GM06990 (cell line): ENCODE measurements around the gene GSE1.

Experiments
- DNase-seq: peaks from one replicate; pipeline ENCODE4 v3.0.0-alpha.2; 2011; ENCODE audit not compliant: insufficient read length; ENCODE audit errors: extremely low read depth
- H3K27me3 ChIP-seq: replicated peaks from 2 replicates; pipeline ENCODE4 v1.6.0; 2011; ENCODE audit warnings: low read length; ENCODE audit not compliant: control insufficient read depth, insufficient read depth
- H3K36me3 ChIP-seq: 2 replicates; pipeline ENCODE4 v1.5.1; 2011; ENCODE audit warnings: low read length; ENCODE audit not compliant: control insufficient read depth, insufficient read depth
- H3K4me3 ChIP-seq: replicated peaks from 2 replicates; pipeline ENCODE4 v1.5.1; 2011; ENCODE audit warnings: low read depth, mild to moderate bottlenecking, control low read depth, low read length
- CTCF ChIP-seq: IDR thresholded peaks from 2 replicates; pipeline ENCODE4 v1.5.1; 2011; ENCODE audit warnings: low read length, control low read depth, mild to moderate bottlenecking, inconsistent platforms; ENCODE audit not compliant: insufficient read depth, poor library complexity, severe bottlenecking

GSE1 gene

GRCh38 chr16:85662976-85663830 is 50.1 kb downstream of the GSE1 start:
- no peak for DNase-seq
- no peak for TF ChIP-seq CTCF
- no peak overlapping the region for H3K4me3 ChIP-seq
- peaks cover 59% of the 10 kb centered on the region for H3K36me3 ChIP-seq
- H3K27me3 ChIP-seq, result no peaks in the 10 kb centered on the region

- H3K36me3 ChIP-seq, result peaks cover 57% of the 10 kb centered on the region
- no peak overlapping the region for H3K4me3 ChIP-seq
- no peak for DNase-seq
- no peaks in the 10 kb centered on the region for H3K27me3 ChIP-seq
- TF ChIP-seq CTCF, result no peak
Observed at GRCh38 chr16:85663891-85664321, 50.8 kb downstream of the GSE1 start.

GRCh38 chr16:85664580-85665372 is 51.7 kb downstream of the GSE1 start:
- no peak for DNase-seq
- no peak overlapping the region for H3K4me3 ChIP-seq
- no peaks in the 10 kb centered on the region for H3K27me3 ChIP-seq
- peaks cover 59% of the 10 kb centered on the region for H3K36me3 ChIP-seq
- no peak for TF ChIP-seq CTCF

GRCh38 chr16:85665373-85665740 is 52.2 kb downstream of the GSE1 start:
- no peak for TF ChIP-seq CTCF
- no peaks in the 10 kb centered on the region for H3K27me3 ChIP-seq
- H3K36me3 ChIP-seq, result peaks cover 59% of the 10 kb centered on the region
- no peak for DNase-seq
- H3K4me3 ChIP-seq, result no peak overlapping the region

GRCh38 chr16:85665929-85666328 is 52.8 kb downstream of the GSE1 start:
- H3K27me3 ChIP-seq, result no peaks in the 10 kb centered on the region
- H3K4me3 ChIP-seq, result no peak overlapping the region
- H3K36me3 ChIP-seq, result peaks cover 60% of the 10 kb centered on the region
- no peak for DNase-seq
- TF ChIP-seq CTCF, result no peak
